Bronchial epithelial cell (primary cell): ENCODE results near the gene SH2D5. TPM values are rescaled to one million over a fixed set of nuclear protein-coding genes. Genes with fewer than 3 reads are reported as not detected.
A peak's percentile ranks its signal among the peaks of the same experiment; 100 is the strongest.

Experiments
- DNase-seq: peaks from one replicate; pipeline ENCODE4 v3.0.0-alpha.2; 2010; ENCODE audit warnings: low read depth
- FAIRE-seq: peaks from 2 replicates; lab custom pipeline; 2011; peaks lifted over from hg19 to GRCh38; lab: Jason Lieb, UNC
- H3K27me3 ChIP-seq: 2 replicates; pipeline ENCODE4 v1.5.1; 2011; ENCODE audit warnings: low read length; ENCODE audit not compliant: control insufficient read depth, insufficient read depth
- H3K36me3 ChIP-seq: 2 replicates; pipeline ENCODE4 v1.5.1; 2011; ENCODE audit warnings: low read length; ENCODE audit not compliant: control insufficient read depth, insufficient read depth
- H3K4me3 ChIP-seq: 2 replicates; pipeline ENCODE4 v1.5.1; 2011; ENCODE audit warnings: mild to moderate bottlenecking, low read depth, low read length, control low read depth
- CTCF ChIP-seq: IDR thresholded peaks from 2 replicates; pipeline ENCODE4 v1.5.1; 2011; ENCODE audit warnings: mild to moderate bottlenecking, moderate library complexity, low read length, control low read depth, inconsistent platforms; ENCODE audit not compliant: insufficient read depth, severe bottlenecking
- total RNA-seq: library from RNA; depleted of rRNA; stranded (reverse); fragments of >200 nt; gene quantifications from 2 replicates; pipeline ENCODE4 v1.2.1, GENCODE V29; 2014

SH2D5 gene
- total RNA-seq, 1 donor from 2014 or later = 55.3 TPM

DNA sequence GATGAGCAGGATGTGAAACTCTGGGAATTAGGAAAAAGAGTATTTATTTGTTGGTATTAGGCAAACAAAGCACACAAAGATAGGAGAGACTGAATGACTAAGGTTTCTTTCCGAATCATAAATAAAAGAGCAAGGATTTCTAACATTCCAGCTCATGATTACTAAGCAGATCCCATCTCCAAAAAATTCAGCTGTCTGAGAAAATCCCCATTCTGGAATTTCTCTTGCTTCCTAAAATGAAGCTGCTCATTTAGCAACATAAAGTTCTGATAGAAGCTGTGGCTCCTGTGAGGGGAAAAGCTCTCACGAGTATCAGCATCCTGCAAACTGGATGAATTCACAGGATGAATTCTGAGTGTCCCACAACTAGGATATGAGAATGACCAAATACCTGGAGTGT lies 6.7 kb upstream of the SH2D5 start:
- H3K36me3 ChIP-seq = no peaks in the 10 kb centered on the region
- TF ChIP-seq CTCF = no peak
- no peaks in the 10 kb centered on the region for H3K27me3 ChIP-seq
- DNase-seq (peak; percentile 71), FAIRE-seq (no peak)
- no peak overlapping the region for H3K4me3 ChIP-seq

- FAIRE-seq (peak; percentile 100), DNase-seq (peak; percentile 99)
- Histone ChIP-seq H3K27me3 (no peaks in the 10 kb centered on the region), H3K36me3 (no peaks in the 10 kb centered on the region), H3K4me3 (no peak overlapping the region)
- TF ChIP-seq CTCF = no peak
These were observed 3.1 kb upstream of the SH2D5 start for GRCh38 chr1:20735581-20736111.

- no peaks in the 10 kb centered on the region for H3K36me3 ChIP-seq
- no peak for FAIRE-seq
- no peak overlapping the region for H3K4me3 ChIP-seq
These were observed 965 bp upstream of the SH2D5 start for GRCh38 chr1:20733360-20733975.

DNA sequence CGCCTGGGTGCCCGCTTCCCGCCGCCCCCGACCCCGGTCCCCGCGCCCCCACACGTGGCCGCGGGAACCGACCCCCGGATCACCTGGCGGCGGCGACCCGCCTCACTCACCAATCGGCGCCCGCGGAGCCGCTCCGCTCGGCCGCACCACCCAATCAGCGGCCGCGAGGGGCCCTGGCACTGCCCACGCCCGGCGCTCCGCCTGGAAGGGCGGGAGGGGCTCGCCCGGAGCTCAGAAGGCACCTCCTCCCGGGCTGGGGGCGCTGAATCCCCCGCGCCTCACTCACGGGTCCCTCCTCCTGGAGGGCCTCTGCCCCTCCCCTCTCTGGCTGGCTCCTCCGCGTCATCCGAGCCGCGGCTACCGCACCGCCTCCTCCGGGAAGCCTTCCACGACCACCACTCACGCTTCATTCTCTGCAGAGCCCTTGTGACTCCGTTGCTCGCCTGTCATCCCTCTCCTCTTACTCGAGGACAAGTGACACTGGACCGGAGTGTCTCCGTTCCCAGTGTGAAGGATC lies 374 bp downstream of the SH2D5 start:
- Histone ChIP-seq H3K4me3 (peak overlapping the region; percentile 72), H3K27me3 (no peaks in the 10 kb centered on the region), H3K36me3 (no peaks in the 10 kb centered on the region)
- no peak for TF ChIP-seq CTCF
- FAIRE-seq (no peak), DNase-seq (peak; percentile 67)

More at GRCh38 chr1:20733360-20733975, 965 bp upstream of the SH2D5 start:
- no peaks in the 10 kb centered on the region for H3K27me3 ChIP-seq
- TF ChIP-seq CTCF = no peak
- no peak for DNase-seq

GRCh38 chr1:20731057-20731991 lies 1.2 kb downstream of the SH2D5 start:
- Histone ChIP-seq H3K27me3 (no peaks in the 10 kb centered on the region), H3K36me3 (peaks cover 2% of the 10 kb centered on the region), H3K4me3 (peak overlapping the region; percentile 72)
- FAIRE-seq = no peak
- no peak for TF ChIP-seq CTCF
- DNase-seq = no peak
